ENCODE measurements around the gene CPXCR1. TPM values are rescaled to one million over a fixed set of nuclear protein-coding genes. Genes with fewer than 3 reads are reported as not detected.
"Not testable (repeated sequence)": the region's sequence is repeated elsewhere in the genome, so short reads cannot be mapped to it uniquely, and the experiment has no call there.

Gene CPXCR1
- not detected in 2 replicates for total RNA-seq

DNA sequence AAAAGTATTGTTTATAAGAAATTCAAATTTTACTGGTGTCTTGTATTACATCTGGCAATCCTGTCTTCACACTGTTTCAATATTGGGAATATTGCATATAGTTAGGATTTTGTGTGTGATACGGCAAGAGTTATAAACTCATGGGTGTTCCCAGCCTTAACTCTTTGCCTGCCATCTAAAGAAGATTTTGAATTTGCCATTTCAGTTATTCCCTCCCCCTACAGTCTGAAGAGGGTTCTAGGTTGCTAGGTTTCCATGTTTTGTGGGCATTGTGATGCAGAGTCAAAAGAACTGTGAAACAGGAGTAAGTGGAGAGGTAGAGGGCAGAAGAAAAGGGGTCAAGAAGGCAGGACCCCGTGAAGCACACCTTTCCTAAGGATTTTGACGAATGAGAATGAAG is at the start of gene CPXCR1:
CPXCR1 (plus strand) TSS at position 301 of the 400 bp plus-strand sequence. CDS start 6,190 bp downstream, outside the sequence.
- no peak within 1 kb of the TSS for H3K27ac Mint-ChIP-seq
- DNase-seq (ENCODE audit: low spot score) = no peak
- no peaks in the 10 kb centered on the region for H3K36me3 Mint-ChIP-seq (ENCODE audit: low read depth)
- intact Hi-C loops (cut with micrococcal nuclease) = no loop called here
- peaks cover 13% of the 10 kb centered on the region for H3K9me3 Mint-ChIP-seq
- H3K4me1 Mint-ChIP-seq (ENCODE audit: low read depth) = no peaks in the 10 kb centered on the region
- H3K27me3 Mint-ChIP-seq (ENCODE audit: low read depth) = no peaks in the 10 kb centered on the region
- no peak within 1 kb of the TSS for H3K4me3 Mint-ChIP-seq (ENCODE audit: low read depth)

- Mint-ChIP-seq H3K36me3 (ENCODE audit: low read depth) (no peaks in the 10 kb centered on the region), H3K9me3 (peaks cover 16% of the 10 kb centered on the region), H3K4me1 (ENCODE audit: low read depth) (no peaks in the 10 kb centered on the region), H3K27me3 (ENCODE audit: low read depth) (no peaks in the 10 kb centered on the region), H3K4me3 (ENCODE audit: low read depth) (no peak overlapping the region), H3K27ac (no peak overlapping the region)
- DNase-seq (ENCODE audit: low spot score) = no peak
- intact Hi-C loops (cut with micrococcal nuclease) = no loop called here
Measured at GRCh38 chrX:88735835-88736234, 11.2 kb upstream of the CPXCR1 start.

GRCh38 chrX:88746215-88746614 is 810 bp upstream of the CPXCR1 start:
- H3K36me3 Mint-ChIP-seq (ENCODE audit: low read depth); H3K4me3 Mint-ChIP-seq (ENCODE audit: low read depth); H3K27me3 Mint-ChIP-seq (ENCODE audit: low read depth); DNase-seq (ENCODE audit: low spot score); H3K27ac Mint-ChIP-seq; intact Hi-C loops (cut with micrococcal nuclease); H3K4me1 Mint-ChIP-seq (ENCODE audit: low read depth): not testable (repeated sequence)
- H3K9me3 Mint-ChIP-seq = peaks cover 13% of the 10 kb centered on the region

GRCh38 chrX:88752339-88752738 is 5.3 kb downstream of the CPXCR1 start:
- H3K4me3 Mint-ChIP-seq (ENCODE audit: low read depth); DNase-seq (ENCODE audit: low spot score); H3K36me3 Mint-ChIP-seq (ENCODE audit: low read depth); H3K9me3 Mint-ChIP-seq; H3K27me3 Mint-ChIP-seq (ENCODE audit: low read depth); H3K27ac Mint-ChIP-seq; intact Hi-C loops (cut with micrococcal nuclease); H3K4me1 Mint-ChIP-seq (ENCODE audit: low read depth): not testable (repeated sequence)

GRCh38 chrX:88789825-88790224 is 42.8 kb downstream of the CPXCR1 start:
- no peaks in the 10 kb centered on the region for H3K4me1 Mint-ChIP-seq (ENCODE audit: low read depth)
- no peak overlapping the region for H3K4me3 Mint-ChIP-seq (ENCODE audit: low read depth)
- H3K9me3 Mint-ChIP-seq = peaks cover 20% of the 10 kb centered on the region
- no peak for DNase-seq (ENCODE audit: low spot score)
- no peaks in the 10 kb centered on the region for H3K36me3 Mint-ChIP-seq (ENCODE audit: low read depth)
- no peak overlapping the region for H3K27ac Mint-ChIP-seq
- no peaks in the 10 kb centered on the region for H3K27me3 Mint-ChIP-seq (ENCODE audit: low read depth)
- intact Hi-C loops (cut with micrococcal nuclease) = no loop called here
